Fibroblast of mammary gland (primary cell): ENCODE results near the gene RNASE7.
A peak's percentile ranks its signal among the peaks of the same experiment; 100 is the strongest.
"Not testable (repeated sequence)": the region's sequence is repeated elsewhere in the genome, so short reads cannot be mapped to it uniquely, and the experiment has no call there.

Experiments used
- DNase-seq: peaks from one replicate; pipeline ENCODE4 v3.0.0-alpha.2; 2010; ENCODE audit warnings: low read depth
- H3K4me3 ChIP-seq: 2 replicates; pipeline ENCODE4 v1.5.1; 2011; ENCODE audit warnings: low read depth, mild to moderate bottlenecking, low read length, moderate library complexity; ENCODE audit not compliant: control insufficient read depth
- TF ChIP-seq, protein P1 (sequence below): conservative IDR thresholded peaks from 2 replicates; pipeline ENCODE4 v1.5.1; 2011; ENCODE audit warnings: low read depth, low read length, inconsistent platforms; ENCODE audit not compliant: control insufficient read depth, insufficient read depth

RNASE7 gene

GRCh38 chr14:21001218-21001617 lies 40.9 kb upstream of the RNASE7 start:
- H3K4me3 ChIP-seq = no peak overlapping the region
- TF ChIP-seq, protein P1, sequence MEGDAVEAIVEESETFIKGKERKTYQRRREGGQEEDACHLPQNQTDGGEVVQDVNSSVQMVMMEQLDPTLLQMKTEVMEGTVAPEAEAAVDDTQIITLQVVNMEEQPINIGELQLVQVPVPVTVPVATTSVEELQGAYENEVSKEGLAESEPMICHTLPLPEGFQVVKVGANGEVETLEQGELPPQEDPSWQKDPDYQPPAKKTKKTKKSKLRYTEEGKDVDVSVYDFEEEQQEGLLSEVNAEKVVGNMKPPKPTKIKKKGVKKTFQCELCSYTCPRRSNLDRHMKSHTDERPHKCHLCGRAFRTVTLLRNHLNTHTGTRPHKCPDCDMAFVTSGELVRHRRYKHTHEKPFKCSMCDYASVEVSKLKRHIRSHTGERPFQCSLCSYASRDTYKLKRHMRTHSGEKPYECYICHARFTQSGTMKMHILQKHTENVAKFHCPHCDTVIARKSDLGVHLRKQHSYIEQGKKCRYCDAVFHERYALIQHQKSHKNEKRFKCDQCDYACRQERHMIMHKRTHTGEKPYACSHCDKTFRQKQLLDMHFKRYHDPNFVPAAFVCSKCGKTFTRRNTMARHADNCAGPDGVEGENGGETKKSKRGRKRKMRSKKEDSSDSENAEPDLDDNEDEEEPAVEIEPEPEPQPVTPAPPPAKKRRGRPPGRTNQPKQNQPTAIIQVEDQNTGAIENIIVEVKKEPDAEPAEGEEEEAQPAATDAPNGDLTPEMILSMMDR = no peak
- no peak for DNase-seq

GRCh38 chr14:21003788-21004346 lies 38.3 kb upstream of the RNASE7 start:
- TF ChIP-seq, protein P1 = no peak
- no peak overlapping the region for H3K4me3 ChIP-seq
- DNase-seq = no peak

- not testable (repeated sequence) for H3K4me3 ChIP-seq, DNase-seq
Measured at GRCh38 chr14:21009721-21010120, 32.4 kb upstream of the RNASE7 start.

GRCh38 chr14:21011136-21011535 lies 31.0 kb upstream of the RNASE7 start:
- DNase-seq = no peak
- TF ChIP-seq, protein P1 = no peak
- H3K4me3 ChIP-seq = no peak overlapping the region

GRCh38 chr14:21014761-21015190 lies 27.4 kb upstream of the RNASE7 start:
- no peak overlapping the region for H3K4me3 ChIP-seq
- peak; percentile 86 for DNase-seq
- TF ChIP-seq, protein P1 = peak; percentile 99

DNA sequence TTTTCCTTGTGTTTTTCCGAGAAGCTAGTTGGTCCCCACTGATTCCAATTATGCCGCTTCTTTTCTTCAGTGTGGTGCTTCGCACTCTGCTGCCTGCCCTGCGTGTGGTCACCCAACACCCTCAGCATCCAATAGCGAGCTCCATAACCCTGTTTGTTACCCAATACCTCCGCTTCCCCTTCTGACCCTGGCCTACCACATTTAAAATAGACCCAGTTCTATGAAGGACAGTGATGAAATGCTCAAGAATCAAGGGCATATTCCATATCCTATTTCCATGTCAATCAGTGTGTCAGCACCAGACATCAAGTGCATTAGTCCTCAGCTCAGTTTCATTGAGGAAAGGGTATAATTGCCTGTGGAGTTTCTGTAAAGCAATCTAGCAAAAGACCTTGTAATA lies 26.9 kb upstream of the RNASE7 start:
- H3K4me3 ChIP-seq = no peak overlapping the region
- no peak for DNase-seq
- TF ChIP-seq, protein P1 = no peak

DNA sequence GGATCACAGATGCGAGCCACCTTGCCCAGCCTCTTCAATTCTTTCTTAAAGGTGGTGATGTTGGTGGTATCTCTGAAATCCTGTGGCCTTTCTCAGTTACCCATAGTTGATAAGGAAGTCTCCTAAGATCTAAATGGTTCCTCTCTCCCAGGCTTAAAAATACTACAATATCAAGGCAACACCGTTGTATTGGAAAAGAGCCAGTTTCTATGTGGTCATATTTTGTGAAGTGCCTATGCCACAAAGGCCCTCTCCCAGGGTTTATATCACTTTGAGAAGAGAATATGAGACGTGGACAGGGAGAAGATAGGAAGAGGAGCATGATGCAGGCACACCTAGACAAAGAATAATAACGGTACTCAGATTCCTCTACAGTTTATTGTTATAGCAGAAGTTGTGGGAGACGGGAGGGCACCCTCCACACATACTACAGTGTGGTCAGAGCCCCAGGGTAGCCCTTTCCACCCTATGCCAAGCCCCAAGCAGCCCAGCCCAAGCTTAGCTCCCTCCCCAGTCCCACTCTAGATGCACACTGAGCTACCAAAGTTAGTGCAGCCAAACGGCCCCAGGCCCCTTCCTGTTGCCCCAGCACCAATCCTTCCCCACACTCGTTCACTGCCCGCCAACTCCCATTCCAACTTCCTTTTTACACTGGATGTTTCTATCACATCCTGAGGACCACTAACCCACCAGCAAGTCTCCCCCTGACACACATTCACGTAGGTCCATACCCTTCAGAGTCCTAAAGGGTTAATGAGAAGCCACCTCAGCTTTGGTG lies 25.6 kb upstream of the RNASE7 start:
- TF ChIP-seq, protein P1 = no peak
- DNase-seq = no peak
- no peak overlapping the region for H3K4me3 ChIP-seq
